ENCODE measurements around the gene ARSA.

The ARSA gene

DNA sequence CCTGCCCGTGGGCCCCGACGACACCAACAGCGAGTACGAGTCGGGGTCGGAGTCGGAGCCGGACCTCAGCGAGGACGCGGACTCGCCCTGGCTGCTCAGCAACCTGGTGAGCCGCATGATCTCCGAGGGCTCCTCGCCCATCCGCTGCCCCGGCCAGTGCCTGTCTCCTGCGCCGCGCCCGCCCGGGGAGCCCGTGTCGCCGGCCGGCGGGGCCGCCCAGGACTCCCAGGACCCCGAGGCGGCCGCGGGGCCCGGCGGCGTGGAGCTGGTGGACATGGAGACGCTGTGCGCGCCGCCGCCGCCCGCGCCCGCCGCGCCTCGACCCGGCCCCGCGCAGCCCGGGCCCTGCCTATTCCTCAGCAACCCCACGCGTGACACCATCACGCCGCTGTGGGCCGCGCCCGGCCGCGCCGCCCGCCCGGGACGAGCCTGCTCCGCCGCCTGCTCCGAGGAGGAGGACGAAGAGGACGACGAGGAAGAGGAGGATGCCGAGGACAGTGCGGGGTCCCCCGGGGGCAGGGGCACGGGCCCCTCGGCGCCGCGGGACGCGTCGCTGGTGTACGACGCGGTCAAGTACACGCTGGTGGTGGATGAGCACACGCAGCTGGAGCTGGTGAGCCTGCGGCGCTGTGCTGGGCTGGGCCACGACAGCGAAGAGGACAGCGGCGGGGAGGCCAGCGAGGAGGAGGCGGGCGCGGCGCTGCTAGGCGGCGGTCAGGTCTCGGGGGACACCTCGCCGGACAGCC lies 23.5 kb downstream of the ARSA start:
- no peaks in the 10 kb centered on the region for H3K9me3 ChIP-seq (ENCODE audit: control insufficient read depth in 1 of 2, low read length in 2 of 2)
- no peak overlapping the region for H3K27ac ChIP-seq (ENCODE audit: low read depth, low read length)
- peaks cover 3 to 4% of the 10 kb centered on the region in 2 donors for H3K4me1 ChIP-seq (ENCODE audit: control insufficient read depth in 1 of 2, insufficient read depth in 2 of 2, low read length in 2 of 2)
- no peak overlapping the region for H3K9ac ChIP-seq (ENCODE audit: low read depth in 1 of 2, low read length in 2 of 2)
- no peaks in the 10 kb centered on the region for H3K36me3 ChIP-seq (ENCODE audit: control insufficient read depth in 1 of 2, insufficient read depth in 2 of 2, low read length in 2 of 2)
- peaks cover 29 to 35% of the 10 kb centered on the region in 2 donors for H3K27me3 ChIP-seq (ENCODE audit: control insufficient read depth in 1 of 2, insufficient read depth in 2 of 2, low read length in 2 of 2)
- H3K4me3 ChIP-seq (ENCODE audit: low read depth in 1 of 2, low read length in 2 of 2) = no peak overlapping the region

DNA sequence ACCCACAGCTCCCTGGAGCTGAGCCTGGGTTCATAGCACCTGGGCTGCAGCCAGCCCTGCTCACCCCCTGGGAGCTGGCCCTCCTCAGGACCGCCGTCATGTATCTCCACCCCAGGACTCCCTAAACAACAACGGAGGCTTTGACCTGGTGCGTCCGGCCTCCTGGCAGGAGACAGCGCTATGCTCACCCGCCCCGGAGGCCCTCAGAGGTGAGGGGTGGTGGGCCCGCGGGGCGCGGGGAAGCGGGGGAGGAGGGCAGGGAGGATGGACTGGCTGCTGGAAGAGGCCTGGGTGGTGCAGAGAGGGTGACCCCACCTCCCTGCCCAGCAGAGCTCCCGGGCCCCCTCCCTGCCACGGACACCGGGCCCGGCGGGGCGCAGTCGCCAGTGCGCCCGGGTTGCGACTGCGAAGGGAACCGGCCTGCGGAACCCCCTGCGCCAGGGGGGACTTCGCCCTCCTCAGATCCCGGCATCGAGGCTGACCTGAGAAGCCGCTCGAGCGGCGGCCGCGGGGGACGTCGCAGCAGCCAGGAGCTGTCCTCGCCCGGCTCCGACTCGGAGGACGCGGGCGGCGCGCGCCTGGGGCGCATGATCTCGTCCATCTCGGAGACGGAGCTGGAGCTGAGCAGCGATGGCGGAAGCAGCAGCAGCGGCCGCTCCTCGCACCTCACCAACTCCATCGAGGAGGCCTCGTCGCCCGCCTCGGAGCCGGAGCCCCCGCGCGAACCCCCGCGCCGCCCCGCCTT lies 24.3 kb downstream of the ARSA start:
- H3K9me3 ChIP-seq (ENCODE audit: control insufficient read depth in 1 of 2, low read length in 2 of 2) = no peaks in the 10 kb centered on the region
- no peaks in the 10 kb centered on the region for H3K36me3 ChIP-seq (ENCODE audit: control insufficient read depth in 1 of 2, insufficient read depth in 2 of 2, low read length in 2 of 2)
- peaks cover 29 to 35% of the 10 kb centered on the region in 2 donors for H3K27me3 ChIP-seq (ENCODE audit: control insufficient read depth in 1 of 2, insufficient read depth in 2 of 2, low read length in 2 of 2)
- H3K27ac ChIP-seq (ENCODE audit: low read depth, low read length) = no peak overlapping the region
- peaks cover 3 to 4% of the 10 kb centered on the region in 2 donors for H3K4me1 ChIP-seq (ENCODE audit: control insufficient read depth in 1 of 2, insufficient read depth in 2 of 2, low read length in 2 of 2)
- H3K9ac ChIP-seq (ENCODE audit: low read depth in 1 of 2, low read length in 2 of 2) = no peak overlapping the region
- no peak overlapping the region for H3K4me3 ChIP-seq (ENCODE audit: low read depth in 1 of 2, low read length in 2 of 2)

DNA sequence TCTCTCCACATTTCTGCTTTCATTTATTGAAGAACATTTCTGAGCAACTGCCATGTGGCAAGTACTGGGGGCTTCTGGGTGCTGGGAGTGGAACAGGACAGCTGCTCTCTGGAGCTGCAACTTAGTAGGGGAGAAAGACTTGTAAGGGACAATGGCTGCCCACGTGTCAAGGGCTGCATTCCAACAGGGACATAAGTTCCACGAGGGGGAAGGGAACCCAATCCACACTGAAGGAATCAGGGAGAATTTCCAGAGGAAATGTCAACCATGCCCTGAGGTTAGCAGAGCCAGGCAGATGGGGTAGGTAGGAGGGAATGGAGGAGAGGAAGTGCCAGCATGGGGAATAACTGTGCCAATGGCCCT lies 25.6 kb downstream of the ARSA start:
- peaks cover 3 to 4% of the 10 kb centered on the region in 2 donors for H3K4me1 ChIP-seq (ENCODE audit: control insufficient read depth in 1 of 2, insufficient read depth in 2 of 2, low read length in 2 of 2)
- no peaks in the 10 kb centered on the region for H3K9me3 ChIP-seq (ENCODE audit: control insufficient read depth in 1 of 2, low read length in 2 of 2)
- no peak overlapping the region for H3K9ac ChIP-seq (ENCODE audit: low read depth in 1 of 2, low read length in 2 of 2)
- no peak overlapping the region for H3K27ac ChIP-seq (ENCODE audit: low read depth, low read length)
- no peaks in the 10 kb centered on the region for H3K36me3 ChIP-seq (ENCODE audit: control insufficient read depth in 1 of 2, insufficient read depth in 2 of 2, low read length in 2 of 2)
- no peak overlapping the region for H3K4me3 ChIP-seq (ENCODE audit: low read depth in 1 of 2, low read length in 2 of 2)
- peaks cover 30 to 35% of the 10 kb centered on the region in 2 donors for H3K27me3 ChIP-seq (ENCODE audit: control insufficient read depth in 1 of 2, insufficient read depth in 2 of 2, low read length in 2 of 2)

DNA sequence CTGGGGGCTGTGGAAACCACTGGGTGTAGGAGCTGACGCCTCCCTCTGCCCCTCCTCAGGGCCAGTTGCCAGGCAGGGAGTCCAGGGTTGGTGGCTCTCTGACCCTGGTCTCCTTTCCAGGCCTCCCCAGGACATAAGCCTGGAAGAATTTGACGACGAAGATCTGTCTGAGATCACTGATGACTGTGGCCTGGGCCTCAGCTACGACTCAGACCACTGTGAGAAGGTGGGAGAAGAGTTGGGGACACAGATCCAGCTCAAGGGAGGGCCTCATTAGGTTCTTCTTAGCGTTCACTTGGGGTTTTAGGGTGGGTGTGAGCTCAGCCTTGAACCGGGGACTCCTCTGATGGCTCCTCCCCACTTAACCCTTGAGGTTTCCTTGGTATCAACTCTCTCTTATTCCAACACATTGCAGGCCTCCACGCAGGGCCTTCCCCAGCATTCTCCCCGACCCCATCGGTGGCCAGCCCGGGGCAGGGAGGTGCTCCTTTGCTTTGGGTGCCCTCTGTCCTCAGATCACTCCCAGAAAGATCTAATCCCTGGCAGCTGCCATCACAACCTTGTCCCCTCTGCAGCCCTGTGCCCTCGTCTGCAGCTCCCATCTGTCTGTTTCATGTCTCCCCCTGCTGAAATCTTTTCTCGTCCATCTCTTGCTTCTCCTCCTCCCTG lies 26.1 kb downstream of the ARSA start:
- H3K36me3 ChIP-seq (ENCODE audit: control insufficient read depth in 1 of 2, insufficient read depth in 2 of 2, low read length in 2 of 2) = no peaks in the 10 kb centered on the region
- H3K4me1 ChIP-seq (ENCODE audit: control insufficient read depth in 1 of 2, insufficient read depth in 2 of 2, low read length in 2 of 2) = peaks cover 3 to 4% of the 10 kb centered on the region in 2 donors
- H3K9me3 ChIP-seq (ENCODE audit: control insufficient read depth in 1 of 2, low read length in 2 of 2) = no peaks in the 10 kb centered on the region
- H3K27ac ChIP-seq (ENCODE audit: low read depth, low read length) = no peak overlapping the region
- no peak overlapping the region for H3K9ac ChIP-seq (ENCODE audit: low read depth in 1 of 2, low read length in 2 of 2)
- peaks cover 27 to 35% of the 10 kb centered on the region in 2 donors for H3K27me3 ChIP-seq (ENCODE audit: control insufficient read depth in 1 of 2, insufficient read depth in 2 of 2, low read length in 2 of 2)
- H3K4me3 ChIP-seq (ENCODE audit: low read depth in 1 of 2, low read length in 2 of 2) = no peak overlapping the region

DNA sequence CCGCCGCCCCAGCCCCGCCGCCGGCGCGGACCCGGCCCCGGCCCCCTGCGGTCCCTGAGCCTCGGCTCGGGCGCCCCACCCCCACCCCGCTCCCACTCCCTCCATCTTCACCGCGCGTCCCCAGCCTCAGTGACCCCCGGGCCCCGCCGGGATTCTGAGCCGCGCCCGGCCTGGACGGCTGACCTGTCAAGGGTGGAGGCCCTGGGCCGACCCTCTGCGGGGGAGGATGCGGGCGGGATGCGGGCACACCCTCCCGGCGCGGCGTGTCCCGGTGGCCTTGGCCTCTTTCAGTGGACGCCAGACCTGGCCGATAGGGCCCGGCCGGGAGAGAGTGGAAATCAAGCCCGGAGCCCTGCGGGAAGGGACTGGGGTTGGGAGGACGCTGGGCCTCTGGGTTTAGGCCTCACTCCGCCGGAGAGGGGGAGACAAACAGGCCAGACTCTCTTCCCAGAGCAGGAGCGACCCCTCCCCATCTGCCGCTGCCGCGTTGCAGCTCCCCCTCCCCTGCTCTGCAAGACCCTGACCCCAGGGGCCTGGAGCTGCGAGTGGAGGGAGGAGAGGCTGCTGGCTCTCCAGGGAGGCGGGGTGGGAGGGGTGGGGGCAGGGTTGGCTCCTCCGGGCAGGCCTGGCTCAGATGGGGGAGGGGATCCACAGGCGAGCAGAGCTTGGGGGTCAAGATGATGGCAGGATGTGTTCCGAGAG lies 26.8 kb downstream of the ARSA start:
- Histone ChIP-seq H3K9ac (ENCODE audit: low read depth in 1 of 2, low read length in 2 of 2) (no peak overlapping the region), H3K4me3 (ENCODE audit: low read depth in 1 of 2, low read length in 2 of 2) (no peak overlapping the region), H3K36me3 (ENCODE audit: control insufficient read depth in 1 of 2, insufficient read depth in 2 of 2, low read length in 2 of 2) (no peaks in the 10 kb centered on the region), H3K4me1 (ENCODE audit: control insufficient read depth in 1 of 2, insufficient read depth in 2 of 2, low read length in 2 of 2) (peaks cover 3 to 4% of the 10 kb centered on the region in 2 donors), H3K9me3 (ENCODE audit: control insufficient read depth in 1 of 2, low read length in 2 of 2) (no peaks in the 10 kb centered on the region), H3K27me3 (ENCODE audit: control insufficient read depth in 1 of 2, insufficient read depth in 2 of 2, low read length in 2 of 2) (peaks cover 27 to 35% of the 10 kb centered on the region in 2 donors), H3K27ac (ENCODE audit: low read depth, low read length) (no peak overlapping the region)

DNA sequence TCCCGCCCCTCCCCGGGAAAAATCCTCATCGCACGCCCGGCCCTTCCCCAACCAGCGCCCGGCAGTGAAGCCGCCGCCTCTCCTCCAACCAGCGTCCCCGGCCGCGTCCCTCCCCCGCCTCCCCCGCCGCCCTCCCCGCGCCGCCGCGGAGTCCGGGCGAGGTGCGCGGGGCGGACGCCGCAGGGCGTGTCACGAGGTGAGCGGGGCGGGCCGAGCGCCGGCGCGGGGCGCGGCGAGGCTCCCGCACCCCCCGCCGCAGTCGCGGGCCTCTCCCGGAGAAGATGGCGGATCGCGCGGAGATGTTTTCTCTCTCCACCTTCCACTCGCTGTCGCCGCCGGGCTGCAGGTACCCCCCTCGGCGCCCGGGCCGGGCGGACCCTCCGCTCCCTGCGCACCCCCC lies 27.4 kb downstream of the ARSA start, which contains the start of gene MAPK8IP2:
Gene MAPK8IP2, plus strand, starts transcription at position 256 of the 400 bp plus-strand sequence. Its CDS starts 26 bp downstream, at position 282.
- no peaks in the 10 kb centered on the region for H3K9me3 ChIP-seq (ENCODE audit: control insufficient read depth in 1 of 2, low read length in 2 of 2)
- no peak within 1 kb of the TSS for H3K27ac ChIP-seq (ENCODE audit: low read depth, low read length)
- no peak within 1 kb of the TSS for H3K9ac ChIP-seq (ENCODE audit: low read depth in 1 of 2, low read length in 2 of 2)
- H3K4me3 ChIP-seq (ENCODE audit: low read depth in 1 of 2, low read length in 2 of 2) = peak within 1 kb of the TSS in 1 of 2 donors; percentile 28
- peaks cover 23 to 35% of the 10 kb centered on the region in 2 donors for H3K27me3 ChIP-seq (ENCODE audit: control insufficient read depth in 1 of 2, insufficient read depth in 2 of 2, low read length in 2 of 2)
- H3K36me3 ChIP-seq (ENCODE audit: control insufficient read depth in 1 of 2, insufficient read depth in 2 of 2, low read length in 2 of 2) = no peaks in the 10 kb centered on the region
- peaks cover 3 to 4% of the 10 kb centered on the region in 2 donors for H3K4me1 ChIP-seq (ENCODE audit: control insufficient read depth in 1 of 2, insufficient read depth in 2 of 2, low read length in 2 of 2)

DNA sequence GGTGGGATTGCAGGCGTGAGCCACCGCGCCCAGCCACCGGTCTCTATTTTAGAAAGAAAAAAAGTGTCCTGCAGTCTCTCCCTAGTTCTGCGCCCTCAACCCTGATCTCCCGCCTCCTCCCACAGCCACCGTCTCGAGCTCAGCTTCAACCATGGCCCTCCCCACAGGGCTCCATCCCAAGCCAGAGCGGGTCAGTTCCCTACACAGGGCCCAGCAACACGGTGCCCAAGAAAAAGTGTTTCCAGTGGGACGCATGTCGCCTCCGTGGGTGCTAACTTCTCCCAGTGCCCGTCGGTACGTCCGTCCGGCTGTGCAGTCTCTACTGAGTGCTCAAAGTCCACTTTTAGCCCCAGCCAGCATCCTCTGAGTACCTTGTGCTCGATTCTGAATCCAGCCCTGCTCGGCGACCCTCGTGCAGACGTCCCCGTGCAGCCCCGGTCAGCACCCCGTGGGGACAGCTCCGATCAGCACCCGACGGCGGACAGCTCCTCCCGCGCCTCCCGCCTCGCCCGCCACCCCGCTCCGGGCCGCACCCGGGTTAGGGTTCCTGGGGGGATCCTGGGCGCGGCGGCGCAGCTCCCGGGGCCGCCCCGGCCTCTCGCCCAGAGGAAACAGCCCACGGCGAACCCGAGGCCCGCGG lies 28.0 kb downstream of the ARSA start:
- peak overlapping the region in 1 of 2 donors; percentile 28 for H3K4me3 ChIP-seq (ENCODE audit: low read depth in 1 of 2, low read length in 2 of 2)
- H3K27ac ChIP-seq (ENCODE audit: low read depth, low read length) = no peak overlapping the region
- H3K9me3 ChIP-seq (ENCODE audit: control insufficient read depth in 1 of 2, low read length in 2 of 2) = no peaks in the 10 kb centered on the region
- peaks cover 3 to 4% of the 10 kb centered on the region in 2 donors for H3K4me1 ChIP-seq (ENCODE audit: control insufficient read depth in 1 of 2, insufficient read depth in 2 of 2, low read length in 2 of 2)
- H3K36me3 ChIP-seq (ENCODE audit: control insufficient read depth in 1 of 2, insufficient read depth in 2 of 2, low read length in 2 of 2) = no peaks in the 10 kb centered on the region
- peaks cover 18 to 35% of the 10 kb centered on the region in 2 donors for H3K27me3 ChIP-seq (ENCODE audit: control insufficient read depth in 1 of 2, insufficient read depth in 2 of 2, low read length in 2 of 2)
- H3K9ac ChIP-seq (ENCODE audit: low read depth in 1 of 2, low read length in 2 of 2) = no peak overlapping the region

DNA sequence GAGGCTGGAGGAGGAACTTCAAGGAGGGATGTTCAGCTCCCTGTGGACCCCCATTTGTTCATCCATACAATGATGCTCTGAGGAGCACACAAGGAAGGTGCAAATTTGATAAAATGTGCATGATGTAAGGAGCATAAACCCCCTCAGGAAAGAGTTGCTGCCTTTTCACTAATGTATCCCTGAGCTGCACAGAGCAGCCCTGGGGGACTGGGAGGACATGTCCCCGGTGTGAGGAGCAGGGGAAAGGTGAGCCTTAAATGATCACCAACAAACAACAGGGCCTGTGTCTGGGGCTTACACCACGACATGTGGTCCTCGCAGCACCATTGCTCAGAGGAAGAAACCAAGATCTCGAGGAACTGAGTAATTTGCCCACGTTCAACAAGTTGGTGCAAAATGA lies 30.9 kb downstream of the ARSA start:
- H3K4me1 ChIP-seq (ENCODE audit: control insufficient read depth in 1 of 2, insufficient read depth in 2 of 2, low read length in 2 of 2) = peaks cover 3 to 4% of the 10 kb centered on the region in 2 donors
- no peak overlapping the region for H3K4me3 ChIP-seq (ENCODE audit: low read depth in 1 of 2, low read length in 2 of 2)
- H3K9me3 ChIP-seq (ENCODE audit: control insufficient read depth in 1 of 2, low read length in 2 of 2) = no peaks in the 10 kb centered on the region
- H3K27me3 ChIP-seq (ENCODE audit: control insufficient read depth in 1 of 2, insufficient read depth in 2 of 2, low read length in 2 of 2) = peaks cover 4 to 17% of the 10 kb centered on the region in 2 donors
- H3K27ac ChIP-seq (ENCODE audit: low read depth, low read length) = no peak overlapping the region
- H3K9ac ChIP-seq (ENCODE audit: low read depth in 1 of 2, low read length in 2 of 2) = no peak overlapping the region
- no peaks in the 10 kb centered on the region for H3K36me3 ChIP-seq (ENCODE audit: control insufficient read depth in 1 of 2, insufficient read depth in 2 of 2, low read length in 2 of 2)

DNA sequence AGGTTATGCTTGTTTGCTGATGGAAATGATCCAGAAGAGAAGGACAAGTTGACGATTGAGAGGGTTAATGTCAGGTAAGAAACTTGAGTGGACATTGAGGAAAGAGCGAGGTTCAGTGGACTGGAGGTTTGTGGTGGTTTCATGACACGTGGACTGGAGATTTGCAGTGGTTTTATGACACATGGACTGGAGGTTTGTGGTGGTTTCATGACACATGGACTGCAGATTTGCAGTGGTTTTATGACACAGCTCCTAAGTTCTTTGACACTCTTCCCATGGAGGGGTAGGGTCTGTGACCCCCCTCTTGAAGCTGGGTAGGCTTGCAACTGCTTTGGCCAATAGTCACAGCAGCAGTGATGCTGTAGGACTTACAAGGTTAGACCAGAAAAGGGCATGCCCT lies 32.8 kb downstream of the ARSA start:
- H3K9ac ChIP-seq (ENCODE audit: low read depth in 1 of 2, low read length in 2 of 2) = no peak overlapping the region
- H3K27ac ChIP-seq (ENCODE audit: low read depth, low read length) = no peak overlapping the region
- H3K27me3 ChIP-seq (ENCODE audit: control insufficient read depth in 1 of 2, insufficient read depth in 2 of 2, low read length in 2 of 2) = peaks cover 4 to 12% of the 10 kb centered on the region in 2 donors
- H3K9me3 ChIP-seq (ENCODE audit: control insufficient read depth in 1 of 2, low read length in 2 of 2) = no peaks in the 10 kb centered on the region
- peaks cover 3 to 4% of the 10 kb centered on the region in 2 donors for H3K4me1 ChIP-seq (ENCODE audit: control insufficient read depth in 1 of 2, insufficient read depth in 2 of 2, low read length in 2 of 2)
- H3K4me3 ChIP-seq (ENCODE audit: low read depth in 1 of 2, low read length in 2 of 2) = no peak overlapping the region
- H3K36me3 ChIP-seq (ENCODE audit: control insufficient read depth in 1 of 2, insufficient read depth in 2 of 2, low read length in 2 of 2) = no peaks in the 10 kb centered on the region
